GM19467 (cell line): ENCODE results near the gene DNAH7.

Experiments used
- ATAC-seq: cut with Tn5 transposase; IDR thresholded peaks from one replicate; pipeline ENCODE4 v1.9.1; 2021; ENCODE audit warnings: mild to moderate bottlenecking, moderate library complexity; ENCODE audit not compliant: unreplicated experiment

DNAH7 gene

DNA sequence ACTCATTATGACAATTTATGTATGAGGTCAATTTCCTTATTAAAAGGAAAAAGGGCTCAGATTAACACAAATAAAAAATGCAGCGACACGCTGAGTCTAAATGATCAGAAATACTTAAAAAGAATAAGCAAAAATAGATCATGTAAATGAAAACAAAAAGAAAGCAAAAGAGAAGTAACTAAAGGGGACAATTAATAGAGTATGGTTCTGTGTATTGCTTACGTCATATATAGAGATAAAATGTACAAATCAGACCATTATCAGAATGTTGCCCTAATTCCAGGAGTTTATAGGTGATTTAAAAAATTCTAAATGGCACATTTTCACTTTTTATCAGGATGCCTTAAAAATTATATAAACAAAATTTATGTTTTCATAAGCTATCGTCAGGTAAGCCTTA is 189.5 kb downstream of the DNAH7 start:
- ATAC-seq: no peak

DNA sequence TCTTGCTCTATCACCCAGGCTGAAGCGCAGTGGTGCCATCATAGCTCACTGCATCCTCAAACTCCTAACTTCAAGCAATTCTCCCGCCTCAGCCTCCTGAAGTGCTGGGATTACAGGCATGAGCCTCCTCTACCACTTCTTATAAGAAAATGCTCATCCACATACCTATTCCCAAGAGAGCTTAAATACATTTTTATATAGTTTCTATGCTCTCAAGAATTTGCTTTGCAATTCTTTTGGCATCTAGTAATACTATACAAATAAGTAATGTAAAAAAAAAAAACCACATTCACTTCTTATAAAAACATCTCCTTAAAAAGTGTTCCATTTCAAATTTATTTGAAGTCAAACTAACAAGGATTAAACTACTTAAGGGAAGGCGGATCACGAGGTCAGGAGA is 197.3 kb downstream of the DNAH7 start:
- ATAC-seq: no peak

DNA sequence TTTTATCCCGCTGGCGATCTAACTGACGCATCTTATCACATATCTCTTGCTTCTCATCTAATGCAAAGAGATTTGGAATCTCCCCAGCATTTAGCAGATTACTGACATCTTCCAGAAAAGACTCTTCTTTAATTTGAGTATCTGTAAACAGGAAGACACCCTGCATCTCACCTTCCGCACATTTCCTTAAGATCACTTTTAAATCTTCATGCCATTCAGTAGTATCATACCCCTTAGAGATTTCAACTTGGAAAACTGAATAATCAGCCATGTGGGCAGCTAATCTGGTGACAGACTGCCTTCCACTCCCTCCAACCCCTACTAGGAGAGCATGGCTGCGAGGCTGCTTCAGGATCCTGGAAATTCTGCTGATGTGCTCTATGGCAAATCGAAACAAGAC is 204.3 kb downstream of the DNAH7 start:
- ATAC-seq: no peak

GRCh38 chr2:195863564-195863963 is 205.1 kb downstream of the DNAH7 start:
- no peak for ATAC-seq

DNA sequence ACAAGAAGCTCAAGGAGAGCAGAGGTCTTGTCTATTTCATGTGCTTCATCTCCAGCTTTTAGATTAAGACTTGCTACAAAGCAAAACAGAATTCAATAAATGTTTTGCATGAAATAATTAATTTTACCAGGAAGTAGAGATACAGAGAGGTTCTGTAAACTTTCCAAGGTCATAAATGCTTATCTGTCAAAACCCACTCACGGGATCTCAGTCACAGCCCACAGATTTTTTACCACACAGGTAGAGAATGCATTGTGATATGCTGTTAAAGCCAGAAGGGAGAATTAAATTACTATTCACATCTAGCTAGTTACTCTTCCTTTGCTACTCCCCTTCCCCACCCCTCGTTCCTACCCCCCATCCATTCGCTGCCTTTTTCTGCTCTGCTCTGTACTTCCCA is 205.5 kb downstream of the DNAH7 start:
- no peak for ATAC-seq

GRCh38 chr2:195861821-195862220 is 206.8 kb downstream of the DNAH7 start:
- no peak for ATAC-seq

DNA sequence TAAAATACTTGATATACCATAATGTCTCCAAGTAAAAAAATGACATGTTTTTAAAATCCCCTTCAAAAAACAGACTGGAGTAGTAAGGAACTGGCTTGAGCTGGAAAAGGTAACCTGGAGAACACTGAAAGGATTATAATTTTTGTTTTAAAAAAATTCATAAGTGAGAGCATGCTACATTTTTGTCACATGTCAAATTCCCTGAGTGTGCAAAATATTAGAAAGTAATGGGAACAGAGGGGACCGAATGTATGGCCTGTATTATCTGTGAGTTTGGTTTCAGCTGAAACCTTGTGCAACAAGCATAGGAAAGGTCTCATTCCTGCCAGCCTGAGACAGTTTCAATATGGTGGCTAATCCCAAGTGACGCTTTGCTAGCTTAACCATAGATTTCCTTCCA is 209.1 kb downstream of the DNAH7 start:
- no peak for ATAC-seq

DNA sequence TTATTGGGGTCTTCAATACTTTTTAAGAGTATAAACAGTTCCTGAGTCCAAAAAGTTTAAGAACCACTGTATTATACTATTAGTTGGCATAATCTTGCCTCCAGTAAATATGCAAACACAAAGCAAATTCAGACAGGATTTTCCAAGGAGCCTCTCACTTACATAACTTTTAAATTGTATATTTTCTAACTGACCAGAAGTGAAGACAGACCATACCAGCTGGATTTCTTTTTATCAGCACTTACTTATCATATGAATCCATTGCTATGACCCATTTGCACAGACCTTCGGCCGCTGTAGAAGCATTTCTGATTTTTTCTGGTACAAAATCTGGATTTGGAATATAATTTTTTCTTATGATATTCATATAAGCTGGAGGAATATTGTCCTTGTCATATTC is 211.5 kb downstream of the DNAH7 start:
- ATAC-seq: no peak

DNA sequence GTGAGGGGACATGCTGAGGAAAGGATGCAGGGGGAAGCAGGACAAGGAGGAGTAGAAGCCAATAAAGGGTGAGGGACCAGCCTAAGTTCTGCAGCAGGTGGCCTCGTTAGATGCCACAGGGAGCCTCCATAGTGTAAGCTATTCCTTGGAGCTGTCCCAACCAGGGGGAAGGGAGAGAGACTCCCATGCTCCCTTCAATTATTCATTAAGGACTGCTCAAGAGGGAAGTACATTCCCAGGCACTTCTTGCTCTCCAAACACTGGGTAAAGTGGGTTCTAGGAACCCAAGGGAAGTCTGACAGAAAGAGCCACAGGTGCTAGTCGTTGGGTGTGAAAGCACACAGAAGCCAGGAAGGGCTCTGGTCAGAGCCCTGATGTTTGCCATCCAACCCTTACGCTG is 217.9 kb downstream of the DNAH7 start:
- ATAC-seq: no peak

GRCh38 chr2:195848119-195848899 is 220.3 kb downstream of the DNAH7 start:
- no peak for ATAC-seq

DNA sequence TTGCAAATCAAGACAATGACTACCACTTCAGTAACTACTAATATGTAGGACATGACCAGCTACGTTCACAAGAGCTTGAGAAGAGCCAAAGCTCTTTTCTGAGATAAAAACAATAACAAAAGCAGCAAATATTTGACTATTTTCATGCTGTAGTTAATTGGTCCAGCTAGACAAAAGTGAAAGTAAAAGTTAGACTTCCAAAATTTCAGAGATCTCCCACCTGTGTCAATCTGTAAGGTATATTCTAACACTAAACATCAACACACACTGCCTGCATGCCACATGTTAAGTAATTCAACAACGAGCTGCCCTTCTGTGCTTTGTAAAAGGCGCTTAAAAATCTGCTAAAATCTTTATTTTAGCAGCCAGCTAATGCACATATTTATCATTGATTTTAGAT is 225.7 kb downstream of the DNAH7 start:
- no peak for ATAC-seq

- no peak for ATAC-seq
Observed at GRCh38 chr2:195838002-195838401, 230.6 kb downstream of the DNAH7 start.

- ATAC-seq: no peak
Observed at GRCh38 chr2:195836002-195836401, 232.6 kb downstream of the DNAH7 start.

DNA sequence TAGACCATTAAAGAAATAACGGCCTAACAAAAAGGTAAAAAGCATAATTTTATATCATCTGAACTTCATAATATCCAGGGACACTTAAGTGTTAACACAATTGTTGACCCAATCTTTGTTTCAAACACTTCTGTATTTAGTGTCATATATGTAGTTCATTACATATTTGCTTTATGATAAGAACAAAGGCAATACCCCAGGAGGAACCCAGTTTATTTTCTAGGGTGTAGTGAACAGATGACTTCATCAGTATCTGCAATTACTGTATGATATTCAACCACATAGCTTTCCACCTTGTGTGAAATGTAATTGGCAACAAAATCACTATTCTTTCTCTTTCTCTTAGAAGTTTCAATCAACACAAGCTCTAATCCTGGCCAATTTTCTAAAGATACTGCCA is 233.8 kb downstream of the DNAH7 start:
- ATAC-seq: no peak

DNA sequence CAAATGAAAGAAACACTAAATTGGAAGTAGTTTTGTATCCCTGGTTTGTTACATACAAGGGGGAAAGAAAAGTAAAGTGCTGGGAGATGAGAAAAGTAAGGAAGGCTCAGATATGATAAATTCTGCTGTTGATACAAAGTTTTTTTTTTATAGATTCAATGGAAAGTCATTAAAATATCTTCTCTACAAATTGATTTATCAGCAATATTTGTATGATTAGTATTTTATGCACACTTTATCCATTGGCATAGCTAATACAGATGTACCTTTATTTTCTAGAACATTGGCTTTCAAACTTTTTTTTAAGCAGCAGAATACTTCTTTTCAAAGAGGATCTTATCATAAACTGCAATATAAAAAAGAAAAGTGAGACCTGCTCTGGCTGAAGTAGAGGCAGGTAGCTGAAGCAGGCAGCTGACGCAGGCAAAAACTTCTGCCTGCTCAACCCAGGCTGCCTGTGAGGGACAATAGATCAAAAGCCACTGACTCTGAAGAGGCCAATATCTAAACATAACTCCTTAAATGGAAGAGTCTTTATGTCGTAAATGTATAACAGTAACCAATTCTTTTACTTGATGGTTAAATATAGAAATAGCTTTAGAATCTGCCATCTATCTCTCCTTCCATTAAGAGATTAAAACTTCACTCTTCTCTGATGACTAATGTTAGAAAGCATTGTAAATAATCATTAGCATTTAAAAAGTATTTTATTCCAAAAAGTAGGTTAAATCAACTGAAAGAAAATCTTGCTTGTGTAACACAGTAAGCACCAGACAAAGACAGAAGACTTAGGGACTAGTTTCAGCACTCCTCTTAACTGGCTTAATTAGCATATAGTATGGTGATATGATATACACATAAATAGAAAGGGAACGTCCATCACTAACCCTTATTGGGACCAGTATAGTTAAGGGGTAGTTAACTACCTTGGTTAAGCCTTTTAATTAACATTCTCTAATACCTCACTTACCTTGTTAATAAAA is 237.4 kb downstream of the DNAH7 start:
- ATAC-seq: no peak

GRCh38 chr2:195824478-195824877 is 244.2 kb downstream of the DNAH7 start:
- no peak for ATAC-seq

DNA sequence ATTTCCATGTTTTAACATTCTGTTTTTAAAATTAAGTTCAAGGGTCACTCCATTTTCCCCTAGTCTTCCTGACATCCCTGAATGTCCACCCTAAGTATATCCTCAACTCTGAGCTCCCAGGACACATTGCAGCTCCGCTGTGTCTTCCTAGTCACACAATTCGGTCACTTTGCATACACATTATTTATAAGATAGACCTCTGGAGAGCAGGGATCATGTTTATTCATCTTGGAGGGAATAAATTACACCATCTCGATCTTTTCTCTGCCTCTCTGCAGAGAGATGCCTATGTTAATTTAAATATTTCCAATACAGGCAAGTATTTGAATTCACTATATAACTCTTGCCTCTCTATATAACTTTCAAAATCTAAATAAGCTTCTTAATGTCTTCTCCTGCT is 245.4 kb downstream of the DNAH7 start:
- ATAC-seq: no peak

DNA sequence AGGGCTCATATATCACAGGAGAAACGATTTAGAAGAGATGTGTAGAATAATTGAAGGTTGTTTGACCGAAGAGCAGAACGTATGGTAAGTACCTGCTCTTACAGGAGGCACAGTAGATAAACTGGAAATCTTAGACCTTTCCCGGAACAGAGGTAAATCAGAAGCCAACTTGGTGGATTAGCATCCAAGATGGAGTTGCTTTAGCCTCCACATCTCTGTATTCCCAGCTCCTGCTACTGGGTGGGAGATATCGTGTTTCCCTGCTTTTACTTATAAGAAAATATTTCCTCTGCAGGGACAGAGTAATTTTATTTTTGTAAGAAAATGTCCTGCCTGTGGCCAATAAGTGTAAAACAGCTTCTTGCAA is 247.1 kb downstream of the DNAH7 start:
- no peak for ATAC-seq

- ATAC-seq: no peak
Observed at GRCh38 chr2:195820867-195821565, 247.6 kb downstream of the DNAH7 start.

DNA sequence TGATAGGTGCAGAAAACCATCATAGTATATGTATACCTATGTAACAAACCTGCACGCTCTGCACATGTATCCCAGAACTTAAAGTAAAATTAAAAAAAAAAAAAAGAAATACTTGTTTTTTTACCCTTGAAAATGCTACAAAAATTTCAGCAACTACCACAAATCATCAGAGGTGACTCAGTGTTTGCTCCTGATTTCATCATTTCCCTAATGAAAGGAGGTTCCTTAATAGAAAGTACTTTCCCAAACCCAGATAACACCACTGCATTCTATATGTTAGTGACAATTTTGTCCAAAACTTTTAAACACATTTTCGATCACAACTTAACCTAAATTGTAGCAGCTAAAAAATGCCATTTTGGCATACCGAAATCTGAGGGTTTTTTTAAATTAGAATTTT is 248.3 kb downstream of the DNAH7 start:
- no peak for ATAC-seq

- ATAC-seq: no peak
Observed at GRCh38 chr2:195819276-195819675, 249.4 kb downstream of the DNAH7 start.
